ENCODE data around the gene DMRT1.

The DMRT1 gene

GRCh38 chr9:801399-802071 lies 40.0 kb upstream of the DMRT1 start:
- Histone ChIP-seq H3K36me3 (no peaks in the 10 kb centered on the region), H3K9me3 (ENCODE audit: severe bottlenecking) (no peaks in the 10 kb centered on the region), H3K27me3 (ENCODE audit: insufficient read depth, low read depth, severe bottlenecking) (no peaks in the 10 kb centered on the region), H3K27ac (no peak overlapping the region), H3K4me3 (ENCODE audit: low read depth, low read length) (no peak overlapping the region)
- TF ChIP-seq CTCF (IDR thresholded peaks at IDR 0.05; ENCODE audit: low read depth, low read length), result no peak
- DNase-seq, result no peak

GRCh38 chr9:804026-804425 lies 37.5 kb upstream of the DMRT1 start:
- H3K27ac ChIP-seq, result no peak overlapping the region
- no peaks in the 10 kb centered on the region for H3K9me3 ChIP-seq (ENCODE audit: severe bottlenecking)
- no peak overlapping the region for H3K4me3 ChIP-seq (ENCODE audit: low read depth, low read length)
- H3K27me3 ChIP-seq (ENCODE audit: insufficient read depth, low read depth, severe bottlenecking), result no peaks in the 10 kb centered on the region
- no peak for DNase-seq
- H3K36me3 ChIP-seq, result no peaks in the 10 kb centered on the region
- no peak for TF ChIP-seq CTCF (IDR thresholded peaks at IDR 0.05; ENCODE audit: low read depth, low read length)

- Histone ChIP-seq H3K36me3 (no peaks in the 10 kb centered on the region), H3K9me3 (ENCODE audit: severe bottlenecking) (no peaks in the 10 kb centered on the region), H3K27me3 (ENCODE audit: insufficient read depth, low read depth, severe bottlenecking) (no peaks in the 10 kb centered on the region), H3K27ac (no peak overlapping the region), H3K4me3 (ENCODE audit: low read depth, low read length) (no peak overlapping the region)
- no peak for DNase-seq
- TF ChIP-seq CTCF (IDR thresholded peaks at IDR 0.05; ENCODE audit: low read depth, low read length), result no peak
These were observed 36.3 kb upstream of the DMRT1 start for GRCh38 chr9:805151-805550.

GRCh38 chr9:806285-807156 lies 35.0 kb upstream of the DMRT1 start:
- Histone ChIP-seq H3K36me3 (no peaks in the 10 kb centered on the region), H3K9me3 (ENCODE audit: severe bottlenecking) (no peaks in the 10 kb centered on the region), H3K4me3 (ENCODE audit: low read depth, low read length) (no peak overlapping the region), H3K27me3 (ENCODE audit: insufficient read depth, low read depth, severe bottlenecking) (no peaks in the 10 kb centered on the region), H3K27ac (no peak overlapping the region)
- TF ChIP-seq CTCF (IDR thresholded peaks at IDR 0.05; ENCODE audit: low read depth, low read length), result peak; percentile 71
- no peak for DNase-seq

GRCh38 chr9:811106-811531 lies 30.4 kb upstream of the DMRT1 start:
- Histone ChIP-seq H3K36me3 (no peaks in the 10 kb centered on the region), H3K27ac (no peak overlapping the region), H3K27me3 (ENCODE audit: insufficient read depth, low read depth, severe bottlenecking) (no peaks in the 10 kb centered on the region), H3K9me3 (ENCODE audit: severe bottlenecking) (no peaks in the 10 kb centered on the region), H3K4me3 (ENCODE audit: low read depth, low read length) (no peak overlapping the region)
- DNase-seq, result no peak
- no peak for TF ChIP-seq CTCF (IDR thresholded peaks at IDR 0.05; ENCODE audit: low read depth, low read length)
